Erythroblast (primary cell): ENCODE data around the gene CDC14A.

Experiments used
- DNase-seq, 2 experiments: peaks; one replicate each; lab custom pipeline; 2025; lab: John Stamatoyannopoulos, UW
- GATA1 ChIP-seq: IDR thresholded peaks from 2 replicates; pipeline ENCODE4 v1.6.1; 2011; ENCODE audit warnings: low read depth, mild to moderate bottlenecking, control low read depth, low read length, moderate library complexity
- POLR2A ChIP-seq: IDR thresholded peaks from 2 replicates; pipeline ENCODE4 v1.6.1; 2011; ENCODE audit warnings: mild to moderate bottlenecking, low read length

CDC14A gene

DNA sequence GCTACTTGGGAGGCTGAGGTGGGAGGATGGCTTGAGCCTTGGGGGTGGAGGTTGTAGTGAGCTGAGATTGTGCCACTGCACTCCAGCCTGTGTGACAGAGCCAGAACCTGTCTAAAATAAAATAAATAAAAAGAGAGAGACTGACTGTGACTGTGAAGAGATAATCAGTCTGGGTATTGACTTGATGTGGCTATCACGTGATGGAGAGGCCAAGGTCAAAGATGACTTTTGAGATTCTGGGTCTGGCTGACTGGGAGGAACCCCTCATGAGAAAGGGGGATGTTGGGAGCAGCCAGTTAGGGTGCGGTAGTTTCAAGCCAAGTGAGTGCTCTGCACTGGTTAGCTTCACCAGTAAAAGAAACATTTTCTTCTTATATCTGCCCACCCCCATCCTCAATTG is 66.8 kb downstream of the CDC14A start:
- TF ChIP-seq POLR2A (no peak), GATA1 (no peak)
- DNase-seq, result peak in 1 of 2 experiments; percentile 6

DNA sequence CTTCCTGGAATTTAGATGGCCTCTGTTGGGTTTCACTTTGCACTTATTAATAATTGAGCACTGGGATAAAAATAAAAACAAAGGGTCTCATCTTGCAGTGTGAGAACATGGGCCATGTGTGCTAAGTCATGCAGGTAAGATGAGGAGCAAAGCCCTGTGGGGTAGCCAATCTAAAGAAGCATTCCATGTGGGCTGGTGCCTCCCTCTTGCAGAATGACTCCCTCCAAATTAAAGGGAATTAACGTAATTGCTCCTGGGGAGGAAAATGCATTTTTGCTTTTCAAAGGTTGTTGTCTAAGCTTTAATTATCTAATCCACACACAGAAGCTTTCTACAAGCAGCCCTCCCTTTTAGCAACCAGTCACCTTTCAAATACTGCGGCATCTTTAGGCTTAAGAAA is 69.8 kb downstream of the CDC14A start:
- TF ChIP-seq GATA1, result no peak
- no peak for TF ChIP-seq POLR2A
- no peak for DNase-seq

DNA sequence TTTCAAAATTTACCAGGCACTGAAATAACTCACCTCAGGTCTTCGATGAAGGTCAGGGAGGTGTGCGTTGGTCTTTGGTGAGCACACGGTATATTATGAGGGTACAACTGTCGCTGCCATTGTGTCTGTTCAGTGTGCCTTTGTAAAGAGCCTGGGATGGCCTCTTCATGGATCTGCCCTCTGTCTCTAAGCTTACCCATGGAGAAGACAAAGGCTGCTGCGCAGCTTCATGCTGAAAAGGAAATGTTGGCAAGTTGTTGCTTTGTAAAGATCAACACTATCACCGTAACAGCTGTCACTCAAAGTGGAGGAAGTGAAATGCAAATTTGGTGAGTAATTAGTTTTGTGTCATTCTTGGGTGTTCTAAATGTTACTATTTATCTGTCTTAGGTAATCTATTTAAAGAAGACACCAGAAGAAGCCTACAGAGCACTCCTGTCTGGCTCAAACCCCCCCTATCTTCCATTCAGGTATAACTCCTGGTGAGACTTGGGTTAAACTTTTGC is 71.6 kb downstream of the CDC14A start:
- no peak for DNase-seq

GRCh38 chr1:100428160-100428559 is 75.9 kb downstream of the CDC14A start:
- DNase-seq, result no peak

More for the DNA sequence above, 71.6 kb downstream of the CDC14A start:
- TF ChIP-seq GATA1 (no peak), POLR2A (no peak)

DNA sequence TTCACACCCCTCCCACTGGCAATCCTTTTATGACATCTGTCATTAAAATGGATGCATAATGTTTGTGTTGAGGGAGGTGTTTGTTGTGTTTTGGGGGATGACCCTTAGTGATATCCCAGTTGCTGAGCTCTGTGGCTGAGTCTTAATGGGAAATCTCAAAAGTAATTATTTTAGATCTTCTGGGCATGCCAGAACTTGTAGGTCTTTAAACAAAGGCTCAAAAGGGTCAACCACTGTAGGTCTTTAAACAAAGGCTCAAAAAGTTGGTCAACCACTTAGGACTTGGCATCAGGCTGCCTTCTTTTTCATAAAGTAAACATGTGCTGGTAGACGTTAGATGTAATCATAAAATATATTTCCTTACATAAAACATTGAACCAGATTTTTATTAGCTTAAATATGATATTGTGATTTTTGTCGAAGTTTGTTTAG is 78.0 kb downstream of the CDC14A start:
- TF ChIP-seq GATA1, result no peak

More at GRCh38 chr1:100428160-100428559, 75.9 kb downstream of the CDC14A start:
- TF ChIP-seq POLR2A (no peak), GATA1 (no peak)

DNA sequence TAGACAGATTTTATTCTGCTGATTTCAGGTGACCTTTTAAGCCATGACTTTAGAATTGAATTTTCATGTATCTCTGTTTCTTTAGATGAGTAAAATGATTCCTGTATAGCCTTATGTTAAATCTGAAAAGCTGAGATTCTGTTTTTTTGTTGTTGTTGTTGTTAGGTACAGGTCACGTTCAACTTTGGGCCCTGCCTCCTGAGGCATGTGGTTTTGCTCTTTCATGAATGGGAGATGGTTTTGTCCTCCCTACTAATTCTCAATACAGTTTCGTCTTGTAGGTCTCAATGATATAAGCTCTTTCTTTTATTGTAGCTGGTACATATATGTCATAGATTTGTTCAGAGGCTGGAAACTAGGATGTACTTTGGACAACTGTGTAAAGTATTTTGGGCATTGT is 79.6 kb downstream of the CDC14A start:
- no peak for TF ChIP-seq GATA1
- TF ChIP-seq POLR2A, result no peak
- no peak for DNase-seq

More for the DNA sequence above, 78.0 kb downstream of the CDC14A start:
- DNase-seq, result no peak

- DNase-seq, result no peak
- no peak for TF ChIP-seq GATA1
- TF ChIP-seq POLR2A, result no peak
Measured at GRCh38 chr1:100433563-100433962, 81.3 kb downstream of the CDC14A start.

DNA sequence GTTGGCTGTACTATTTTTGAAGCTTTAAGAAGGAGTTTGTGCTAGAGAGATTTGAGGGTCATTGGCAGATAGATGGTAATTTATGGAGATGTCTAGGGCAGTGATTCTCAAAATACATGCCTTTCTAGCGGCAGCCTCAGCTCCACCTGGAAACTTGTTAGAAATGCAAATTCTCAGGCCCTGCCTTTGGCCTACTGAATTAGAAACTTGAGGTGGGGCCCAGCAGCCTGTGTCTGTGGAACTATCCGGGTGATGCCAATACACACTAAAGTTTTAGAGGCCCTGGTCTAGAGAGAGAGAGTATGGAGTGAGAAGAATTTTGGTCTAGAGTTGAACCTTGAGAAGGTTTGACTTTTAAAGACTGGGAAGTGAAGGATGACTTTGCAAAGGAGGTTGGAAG is 82.5 kb downstream of the CDC14A start:
- no peak for TF ChIP-seq POLR2A
- TF ChIP-seq GATA1, result no peak
- no peak for DNase-seq

GRCh38 chr1:100438375-100438774 is 86.1 kb downstream of the CDC14A start:
- no peak for DNase-seq
- TF ChIP-seq POLR2A (no peak), GATA1 (no peak)

GRCh38 chr1:100438789-100439188 is 86.5 kb downstream of the CDC14A start:
- no peak for DNase-seq
- TF ChIP-seq GATA1 (no peak), POLR2A (no peak)

DNA sequence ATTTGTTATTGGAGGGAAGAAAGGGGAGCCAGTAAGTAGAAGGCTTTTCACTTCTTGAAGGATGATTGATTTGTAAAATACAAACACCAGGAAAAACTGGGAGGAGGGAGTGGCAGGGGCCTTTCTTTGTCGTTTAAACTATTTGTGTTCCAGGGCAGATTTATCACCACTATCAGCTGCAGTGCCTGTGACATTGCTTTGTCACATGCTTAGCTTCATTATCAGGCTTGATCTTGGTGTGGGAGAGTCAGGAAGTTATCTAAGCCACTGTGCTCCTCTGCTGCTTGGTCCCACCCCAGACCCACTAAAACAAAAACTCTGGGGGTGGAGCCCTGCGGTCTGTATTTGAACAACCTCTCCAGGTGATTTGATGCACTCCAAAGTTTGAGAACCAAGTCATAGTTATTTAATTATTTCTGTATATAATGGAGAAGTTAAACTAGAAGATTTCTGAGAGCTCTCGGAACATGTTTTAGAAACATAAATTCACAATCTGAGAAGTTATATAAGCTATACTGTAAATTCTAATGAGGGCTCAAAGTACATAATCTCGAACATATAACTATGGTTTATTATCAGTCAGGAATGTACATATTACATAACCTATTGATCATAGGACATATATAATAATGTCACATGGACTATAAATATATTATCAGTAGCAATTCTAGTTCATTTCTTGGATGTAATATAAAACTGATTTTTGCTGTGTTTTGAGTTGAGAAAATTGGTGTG is 87.9 kb downstream of the CDC14A start:
- peak; percentile 64 to 85 for DNase-seq
- TF ChIP-seq POLR2A (no peak), GATA1 (peak; percentile 34)

GRCh38 chr1:100441146-100441545 is 88.8 kb downstream of the CDC14A start:
- peak in 1 of 2 experiments; percentile 8 for DNase-seq
- TF ChIP-seq GATA1 (no peak), POLR2A (no peak)

- TF ChIP-seq POLR2A (no peak), GATA1 (no peak)
- DNase-seq, result peak; percentile 13 to 40
Measured at GRCh38 chr1:100441651-100442050, 89.3 kb downstream of the CDC14A start.

DNA sequence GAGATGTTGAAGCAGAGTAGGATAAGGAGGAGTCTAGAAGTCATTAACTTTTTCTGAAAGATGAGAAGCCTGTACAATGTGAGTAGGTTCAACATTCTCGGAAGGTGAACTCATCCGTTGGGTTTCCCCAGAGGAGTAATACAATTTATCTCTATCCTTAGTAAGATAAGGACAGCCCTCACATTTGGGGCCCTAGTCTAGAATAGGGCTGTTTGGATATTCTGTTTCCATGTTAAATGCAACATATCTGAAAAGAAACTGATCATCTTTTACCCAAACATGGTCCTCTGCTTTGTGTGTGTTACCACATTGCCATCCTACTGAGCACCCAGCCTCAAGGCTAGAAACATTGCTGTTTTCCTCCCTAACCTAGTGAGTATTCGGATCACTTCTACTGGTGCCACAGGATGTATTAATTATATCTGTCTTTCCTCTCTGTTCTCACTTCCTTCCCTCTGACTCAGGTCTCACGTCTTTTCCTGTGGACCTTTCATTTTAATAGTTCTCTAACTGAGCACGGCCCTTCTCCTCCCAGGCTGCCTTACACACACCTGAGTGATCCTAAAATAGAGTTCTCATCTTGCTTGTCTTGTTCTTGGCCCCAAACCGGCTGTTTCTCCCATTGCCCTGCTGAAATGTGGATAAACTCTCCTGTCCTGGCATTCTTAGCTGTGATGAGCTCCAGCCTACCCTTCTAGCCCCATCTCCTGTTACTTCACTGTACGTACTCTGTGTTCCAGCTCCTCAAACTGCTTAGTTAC is 91.7 kb downstream of the CDC14A start:
- DNase-seq, result peak; percentile 29 to 34
- TF ChIP-seq POLR2A, result no peak
- no peak for TF ChIP-seq GATA1

DNA sequence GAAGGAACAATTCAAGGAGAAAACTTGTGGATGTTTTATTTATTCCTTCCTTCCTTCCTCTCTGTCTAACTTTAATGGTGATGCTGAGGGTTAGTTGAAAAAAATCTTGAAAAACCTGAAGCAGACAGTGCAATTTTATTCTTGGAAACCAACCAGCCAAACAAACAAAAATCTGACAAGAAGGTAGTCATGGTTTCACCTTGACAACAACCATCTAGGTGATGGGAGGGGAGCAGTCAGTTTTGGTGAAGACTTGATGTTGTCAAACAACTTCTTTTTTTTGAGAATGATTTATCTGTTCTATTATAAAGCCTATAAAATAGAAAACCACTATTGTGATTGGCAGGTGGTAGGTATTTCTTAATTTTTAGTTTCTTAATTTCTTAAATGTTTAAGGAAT is 93.3 kb downstream of the CDC14A start:
- DNase-seq, result no peak
- no peak for TF ChIP-seq POLR2A
- no peak for TF ChIP-seq GATA1

DNA sequence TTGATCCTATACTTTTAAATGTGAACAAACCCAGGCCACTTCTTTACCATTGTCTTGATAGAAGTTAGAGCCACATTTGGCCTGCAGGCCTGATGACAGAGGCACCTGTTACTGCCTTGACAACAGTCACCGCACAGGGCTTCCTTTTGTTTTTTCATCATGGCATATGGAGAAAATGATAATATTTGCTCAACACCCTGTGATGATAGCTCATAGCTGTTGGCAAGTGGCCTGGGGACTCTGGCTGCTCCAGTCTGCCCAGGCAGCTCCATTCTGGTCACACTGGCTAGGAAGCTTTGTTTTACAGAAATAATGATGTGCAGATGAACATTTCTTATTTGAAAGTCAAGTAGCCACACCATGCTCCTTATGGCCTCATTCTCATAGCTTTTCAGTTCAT is 96.1 kb downstream of the CDC14A start:
- peak; percentile 81 to 91 for DNase-seq
- peak; percentile 38 for TF ChIP-seq POLR2A
- no peak for TF ChIP-seq GATA1
